Fibroblast of skin of left biceps (primary cell): ENCODE data around the gene MVB12B.
A peak's percentile ranks its signal among the peaks of the same experiment; 100 is the strongest.

ENCODE experiments used
- DNase-seq, 2 experiments: peaks; one replicate each; pipeline ENCODE4 v3.0.0-alpha.2; 2013; ENCODE audit warnings: low read depth in 2 of 2

MVB12B gene

GRCh38 chr9:126383406-126384046, 56.9 kb downstream of the MVB12B start:
- DNase-seq: no peak

- DNase-seq: no peak
Observed at GRCh38 chr9:126384926-126385325, 58.3 kb downstream of the MVB12B start.

GRCh38 chr9:126386088-126386487, 59.5 kb downstream of the MVB12B start:
- DNase-seq: no peak

DNA sequence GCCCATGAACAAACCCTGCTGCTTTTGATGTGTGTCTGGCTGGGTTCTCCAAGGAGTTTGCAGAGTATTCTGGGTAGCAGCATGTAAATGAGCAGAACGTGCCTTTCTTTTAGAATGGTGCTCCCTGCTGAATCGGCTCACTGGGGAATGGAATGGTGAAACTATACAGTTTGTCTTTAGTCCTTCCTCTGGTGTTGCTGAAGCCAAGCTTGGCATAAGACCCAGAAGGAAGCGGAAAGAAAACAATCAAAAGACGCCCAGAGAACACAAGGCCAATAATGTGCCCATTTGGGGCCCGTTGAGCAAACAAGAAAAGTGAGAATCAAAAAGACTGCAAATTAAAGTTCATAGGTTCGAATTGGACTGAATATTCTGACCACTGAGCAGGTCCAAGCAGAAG, 60.1 kb downstream of the MVB12B start:
- no peak for DNase-seq

- no peak for DNase-seq
Observed at GRCh38 chr9:126388964-126389708, 62.5 kb downstream of the MVB12B start.

DNA sequence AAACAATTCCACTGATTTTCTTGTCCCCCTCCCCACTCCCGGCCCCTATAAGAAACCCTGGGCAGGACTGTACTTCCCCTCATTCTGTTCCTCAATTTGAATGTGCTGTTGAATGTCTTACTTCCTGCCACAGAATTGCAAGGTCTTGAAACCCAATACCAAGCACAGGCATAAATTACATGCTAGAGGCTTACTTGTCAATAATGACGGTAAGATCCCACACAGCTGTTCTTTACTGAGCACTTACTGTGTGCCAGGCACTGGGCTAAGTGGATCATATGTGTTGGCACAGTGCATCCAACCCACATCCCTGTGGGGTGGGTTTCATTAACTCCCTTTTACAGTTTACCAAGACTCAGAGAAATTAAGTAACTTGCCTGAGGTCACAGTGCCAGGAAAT, 63.4 kb downstream of the MVB12B start:
- no peak for DNase-seq

DNA sequence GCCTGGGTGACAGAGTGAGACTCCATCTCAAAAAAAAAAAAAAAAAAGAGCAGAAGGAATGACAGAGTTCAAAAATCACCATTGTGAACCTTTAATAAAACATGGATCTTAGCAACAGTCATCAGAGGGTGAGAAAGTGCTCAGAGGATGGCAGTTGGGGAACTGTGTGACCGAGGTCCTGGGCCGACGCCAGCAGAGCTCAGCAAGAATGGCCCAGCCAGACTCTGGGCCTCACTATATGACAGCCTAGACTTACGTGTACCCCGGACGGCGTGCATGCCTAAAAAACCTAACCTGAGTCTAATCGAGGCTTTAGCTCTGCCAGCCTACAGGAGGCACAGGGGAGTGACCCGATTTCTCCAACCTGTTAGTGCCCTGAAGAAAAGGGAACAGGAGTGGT, 64.3 kb downstream of the MVB12B start:
- no peak for DNase-seq

DNA sequence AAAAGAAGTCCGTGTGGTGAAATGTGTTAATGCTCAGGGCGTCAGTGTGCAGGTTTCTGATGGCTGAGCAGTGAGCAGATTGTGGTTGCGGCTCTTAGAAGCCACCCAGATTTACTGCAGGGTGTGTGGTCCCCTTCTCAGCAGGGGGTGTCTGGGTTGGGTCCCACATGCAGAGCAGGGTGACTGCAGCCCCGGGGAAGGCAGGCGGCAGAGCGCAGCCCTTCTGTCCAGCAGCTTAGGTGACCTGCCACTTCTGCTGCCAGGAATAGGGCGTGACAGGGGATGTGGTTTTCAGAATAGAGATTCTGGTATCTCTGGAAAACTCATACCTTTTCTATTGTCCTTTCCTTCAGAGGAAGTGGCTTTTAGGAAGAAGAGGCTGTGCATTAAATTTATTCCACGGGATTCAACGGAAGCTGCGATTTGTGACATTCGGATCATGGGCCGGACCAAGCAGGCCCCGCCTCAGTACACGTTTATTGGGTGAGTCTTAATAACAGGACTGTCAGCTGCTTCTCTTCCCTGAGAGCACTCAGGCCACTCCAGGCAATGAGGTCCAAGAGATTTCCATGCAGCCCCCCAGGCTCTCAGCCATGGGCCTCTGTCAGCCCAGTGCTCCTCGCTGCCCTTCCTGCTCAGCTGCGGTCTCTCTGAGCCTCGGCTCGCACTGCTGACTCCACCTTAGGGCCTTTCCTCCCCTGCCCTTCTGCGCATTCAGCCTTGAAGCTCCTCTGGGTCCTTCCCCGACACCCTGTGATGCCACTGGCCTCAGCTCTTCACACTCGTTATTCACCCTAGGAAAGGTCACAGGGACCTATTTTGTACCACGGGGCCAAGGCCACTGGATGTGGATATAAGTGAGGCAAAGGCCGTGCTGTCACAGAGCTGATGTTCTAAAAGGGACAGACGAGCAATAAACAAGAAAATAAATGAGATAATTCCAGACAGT, 65.4 kb downstream of the MVB12B start:
- no peak for DNase-seq

DNA sequence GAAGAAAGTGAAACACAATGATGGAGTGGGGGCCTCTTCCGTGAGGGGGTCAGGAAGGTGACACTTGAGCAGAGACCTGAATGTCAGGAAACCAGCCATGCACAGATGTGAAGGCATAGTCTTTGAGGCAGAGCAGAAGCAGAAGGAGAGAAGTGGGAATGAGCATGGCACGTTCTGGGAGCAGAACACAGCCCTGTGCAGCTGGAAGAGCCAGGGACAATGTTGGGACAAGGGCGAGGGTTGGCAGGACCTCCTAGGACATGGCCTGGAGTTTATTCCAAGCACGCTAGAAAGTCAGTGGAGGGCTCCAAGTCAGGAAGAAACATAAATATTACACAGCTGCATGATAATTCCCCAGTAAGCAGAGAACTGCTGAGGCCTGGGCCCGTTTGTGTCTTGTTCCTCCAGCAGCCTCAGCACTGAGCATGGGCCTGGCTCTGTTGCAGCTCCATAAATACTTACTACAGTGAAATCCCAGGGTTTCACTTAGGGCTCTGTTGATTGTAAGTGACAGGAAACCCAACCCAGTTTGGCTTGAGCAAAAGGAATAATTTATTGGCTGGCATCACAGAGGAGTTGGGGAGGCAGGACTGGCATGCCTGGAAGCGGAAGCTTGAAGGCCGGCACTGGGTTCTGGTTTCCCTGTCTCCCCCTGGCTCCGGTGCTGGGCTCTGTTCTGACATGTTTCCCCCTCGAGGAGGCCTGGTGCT, 66.2 kb downstream of the MVB12B start:
- DNase-seq: no peak

GRCh38 chr9:126393876-126394275, 67.2 kb downstream of the MVB12B start:
- no peak for DNase-seq

GRCh38 chr9:126394802-126395201, 68.2 kb downstream of the MVB12B start:
- no peak for DNase-seq

DNA sequence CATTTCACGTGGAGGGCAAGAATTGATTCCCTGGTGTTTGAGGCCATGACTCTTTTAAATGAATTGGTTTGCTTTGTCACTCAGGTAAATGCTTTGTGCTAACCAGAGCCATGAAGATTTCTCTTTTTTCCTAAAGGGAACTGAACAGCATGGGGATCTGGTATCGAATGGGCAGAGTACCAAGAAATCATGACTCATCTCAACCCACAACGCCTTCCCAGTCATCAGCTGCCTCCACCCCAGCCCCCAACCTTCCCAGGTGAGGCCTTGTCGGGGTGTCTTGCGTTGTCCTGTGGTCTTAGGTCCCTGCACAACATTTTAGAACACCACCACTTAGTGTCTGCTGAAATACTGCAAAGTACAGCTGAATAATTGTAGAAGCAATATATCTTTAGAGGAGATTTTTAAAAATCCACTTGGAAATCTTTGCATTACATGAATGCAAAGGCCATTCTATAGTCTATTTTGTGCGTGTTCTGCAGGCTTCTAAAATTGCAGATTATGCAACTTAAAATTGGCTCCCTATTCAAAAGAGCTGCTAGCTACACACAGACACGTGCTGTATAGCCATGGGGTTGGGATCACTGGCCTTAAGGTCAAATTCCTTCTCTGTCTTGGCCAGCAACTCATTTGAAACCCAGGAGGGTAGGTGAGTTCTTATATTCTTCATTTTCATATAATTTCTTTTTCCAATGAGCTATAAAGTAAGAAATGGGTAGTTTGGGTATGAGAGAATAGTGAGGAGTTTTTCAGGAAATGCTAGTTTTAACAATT, 69.0 kb downstream of the MVB12B start:
- no peak for DNase-seq

DNA sequence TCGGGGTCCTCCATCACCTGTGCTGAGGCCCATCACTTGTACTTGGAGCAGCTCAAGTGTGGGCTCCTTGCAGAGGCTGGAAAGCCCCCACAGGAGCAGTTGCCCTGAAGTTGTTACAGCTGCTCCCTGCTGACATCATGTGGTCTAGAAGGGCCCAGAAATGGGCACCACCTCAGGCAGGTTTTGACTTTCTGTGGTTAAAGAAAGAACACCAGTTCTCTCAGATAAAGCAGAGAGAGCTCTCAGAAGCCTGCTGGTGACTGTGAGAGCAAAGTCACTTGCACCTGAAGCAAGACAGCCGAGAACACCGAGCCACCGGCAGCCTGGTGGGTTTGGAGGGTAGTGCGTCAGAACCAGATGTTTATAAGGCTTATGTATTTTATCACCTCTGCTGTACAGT, 70.4 kb downstream of the MVB12B start:
- no peak for DNase-seq

GRCh38 chr9:126398403-126399058, 71.9 kb downstream of the MVB12B start:
- DNase-seq: no peak

- DNase-seq: no peak
Observed at GRCh38 chr9:126399251-126399650, 72.6 kb downstream of the MVB12B start.

GRCh38 chr9:126399789-126400188, 73.2 kb downstream of the MVB12B start:
- DNase-seq: no peak

DNA sequence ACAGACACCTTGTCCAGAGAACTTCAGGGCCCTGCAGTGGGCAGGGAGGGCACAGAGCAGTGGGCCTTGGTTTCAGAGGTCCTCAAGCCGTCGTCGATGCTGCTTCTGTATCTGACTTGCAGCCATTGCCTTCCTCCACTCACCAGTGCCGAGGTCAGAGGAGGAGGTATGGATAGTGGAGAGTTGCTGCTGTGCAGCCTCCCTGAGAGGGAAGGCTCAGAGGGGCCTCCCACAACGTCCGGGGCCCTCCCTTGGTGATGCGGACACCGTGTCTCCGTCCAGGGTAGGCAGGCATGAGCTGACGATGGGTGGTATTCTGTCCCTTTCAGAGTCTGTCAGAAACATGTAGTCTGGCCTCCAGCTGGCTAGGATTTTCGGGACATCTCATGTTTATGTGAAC, 73.9 kb downstream of the MVB12B start:
- DNase-seq: no peak

GRCh38 chr9:126401107-126401506, 74.5 kb downstream of the MVB12B start:
- no peak for DNase-seq

GRCh38 chr9:126401581-126401980, 75.0 kb downstream of the MVB12B start:
- DNase-seq: no peak

DNA sequence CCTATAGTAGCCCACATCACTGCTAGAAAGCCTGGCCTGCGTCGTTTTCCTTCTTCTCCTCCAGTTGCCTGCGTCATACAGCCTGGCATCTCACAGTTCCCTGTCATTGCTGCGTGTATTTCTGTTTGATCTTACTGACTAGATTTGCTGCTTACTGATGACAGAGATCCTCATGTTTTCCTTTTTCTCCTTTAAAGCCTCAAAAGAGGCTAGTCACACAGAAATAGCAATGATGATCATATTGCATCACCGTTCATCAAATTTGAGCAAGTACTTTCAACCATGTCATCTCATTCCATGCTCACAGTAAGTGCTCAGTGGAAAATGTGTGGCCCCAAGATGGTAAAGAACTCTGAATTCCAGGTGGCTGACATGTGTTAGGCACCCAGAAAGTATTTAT, 76.8 kb downstream of the MVB12B start:
- DNase-seq: peak; percentile 28 to 35

GRCh38 chr9:126404459-126404858, 77.8 kb downstream of the MVB12B start:
- DNase-seq: no peak
